ENCODE data around the gene SDK1.

- TF ChIP-seq EZH2 (IDR thresholded peaks at IDR 0.05; ENCODE audit: insufficient read depth, poor library complexity, severe bottlenecking) (no peak), EZH2phosphoT487 (IDR thresholded peaks at IDR 0.05; ENCODE audit: insufficient read depth, low read depth) (no peak)
Measured at GRCh38 chr7:3436746-3437145, 135.7 kb downstream of the SDK1 start.

Data from GM23248 (cell line).